SK-N-SH treated with all-trans-retinoic acid at 6 μM for 48 hours (cell line): ENCODE measurements around the gene SCYGR4.

Source experiments
- ATAC-seq: fragments of 200-7000 bp; cut with Tn5 transposase; 3 replicates; pipeline ENCODE4 v1.9.1; 2020; ENCODE audit warnings: mild to moderate bottlenecking, moderate library complexity
- ARNTL ChIP-seq: fragments of 450-650 bp; formaldehyde crosslinking; IDR thresholded peaks from 2 replicates; pipeline ENCODE4 v1.5.0; 2020; ENCODE audit warnings: low read depth, mild to moderate bottlenecking, moderate library complexity, borderline replicate concordance
- BACH2 ChIP-seq: fragments of 250-450 bp; sonication (Bioruptor Pico); IDR thresholded peaks from 2 replicates; pipeline ENCODE4 v1.9.0; 2021; ENCODE audit warnings: mild to moderate bottlenecking, borderline replicate concordance
- CREB5 ChIP-seq: fragments of 250-450 bp; sonication (Bioruptor Pico); IDR thresholded peaks from 2 replicates; pipeline ENCODE4 v1.5.1; 2020; ENCODE audit warnings: low read depth, mild to moderate bottlenecking, moderate library complexity
- CSDC2 ChIP-seq: fragments of 250-450 bp; sonication (Bioruptor Pico); IDR thresholded peaks from 2 replicates; pipeline ENCODE4 v1.5.0; 2020; ENCODE audit warnings: mild to moderate bottlenecking, moderate library complexity
- ESRRG ChIP-seq: fragments of 250-450 bp; sonication (Bioruptor Pico); IDR thresholded peaks from 2 replicates; pipeline ENCODE4 v1.6.1; 2021; ENCODE audit warnings: mild to moderate bottlenecking
- GLIS3 ChIP-seq: fragments of 250-450 bp; sonication (Bioruptor Pico); IDR thresholded peaks from 2 replicates; pipeline ENCODE4 v1.5.0; 2020; ENCODE audit warnings: mild to moderate bottlenecking, moderate library complexity
- ISL1 ChIP-seq: fragments of 250-450 bp; sonication (Bioruptor Pico); IDR thresholded peaks from 2 replicates; pipeline ENCODE4 v2.1.2; 2022; ENCODE audit warnings: mild to moderate bottlenecking, moderate library complexity
- OSR1 ChIP-seq: fragments of 250-450 bp; sonication (Bioruptor Pico); IDR thresholded peaks from 2 replicates; pipeline ENCODE4 v1.8.0; 2022; ENCODE audit warnings: moderate library complexity, mild to moderate bottlenecking, inconsistent platforms
- PATZ1 ChIP-seq: fragments of 250-450 bp; sonication (Bioruptor Pico); IDR thresholded peaks from 2 replicates; pipeline ENCODE4 v1.8.0; 2020; ENCODE audit warnings: mild to moderate bottlenecking, moderate library complexity, borderline replicate concordance
- POU6F1 ChIP-seq: fragments of 250-450 bp; sonication (Bioruptor Pico); IDR thresholded peaks from 2 replicates; pipeline ENCODE4 v1.8.0; 2021; ENCODE audit warnings: low read depth, mild to moderate bottlenecking, moderate library complexity, borderline replicate concordance
- RARB ChIP-seq: fragments of 250-450 bp; sonication (Bioruptor Pico); IDR thresholded peaks from 2 replicates; pipeline ENCODE4 v1.8.0; 2021; ENCODE audit warnings: mild to moderate bottlenecking, moderate library complexity
- SNAI2 ChIP-seq: fragments of 250-450 bp; sonication (Bioruptor Pico); IDR thresholded peaks from 2 replicates; pipeline ENCODE4 v1.5.0; 2020; ENCODE audit warnings: mild to moderate bottlenecking, moderate library complexity
- TSHZ2 ChIP-seq: fragments of 250-450 bp; sonication (Bioruptor Pico); IDR thresholded peaks from 2 replicates; pipeline ENCODE4 v1.5.0; 2020; ENCODE audit warnings: mild to moderate bottlenecking, moderate library complexity
- ZC3H10 ChIP-seq: fragments of 250-450 bp; sonication (Bioruptor Pico); IDR thresholded peaks from 2 replicates; pipeline ENCODE4 v1.5.1; 2021; ENCODE audit warnings: mild to moderate bottlenecking, moderate library complexity
- ZFP3 ChIP-seq: fragments of 250-450 bp; sonication (Bioruptor Pico); IDR thresholded peaks from 2 replicates; pipeline ENCODE4 v1.5.0; 2020; ENCODE audit warnings: mild to moderate bottlenecking, moderate library complexity
- ZFP30 ChIP-seq: fragments of 450-650 bp; formaldehyde crosslinking; IDR thresholded peaks from 2 replicates; pipeline ENCODE4 v1.5.0; 2022; ENCODE audit warnings: mild to moderate bottlenecking, moderate library complexity
- ZNF565 ChIP-seq: fragments of 450-650 bp; formaldehyde crosslinking; conservative IDR thresholded peaks from 2 replicates; pipeline ENCODE4 v1.5.0; 2020; ENCODE audit warnings: low read depth, mild to moderate bottlenecking, moderate library complexity
- ZNF70 ChIP-seq: fragments of 450-650 bp; formaldehyde crosslinking; IDR thresholded peaks from 2 replicates; pipeline ENCODE4 v1.5.0; 2020; ENCODE audit warnings: mild to moderate bottlenecking, moderate library complexity
- TF ChIP-seq, protein P1 (sequence below): fragments of 250-450 bp; sonication (Bioruptor Pico); IDR thresholded peaks from 2 replicates; pipeline ENCODE4 v1.5.1; 2021; ENCODE audit warnings: mild to moderate bottlenecking, moderate library complexity

SCYGR4 gene

DNA sequence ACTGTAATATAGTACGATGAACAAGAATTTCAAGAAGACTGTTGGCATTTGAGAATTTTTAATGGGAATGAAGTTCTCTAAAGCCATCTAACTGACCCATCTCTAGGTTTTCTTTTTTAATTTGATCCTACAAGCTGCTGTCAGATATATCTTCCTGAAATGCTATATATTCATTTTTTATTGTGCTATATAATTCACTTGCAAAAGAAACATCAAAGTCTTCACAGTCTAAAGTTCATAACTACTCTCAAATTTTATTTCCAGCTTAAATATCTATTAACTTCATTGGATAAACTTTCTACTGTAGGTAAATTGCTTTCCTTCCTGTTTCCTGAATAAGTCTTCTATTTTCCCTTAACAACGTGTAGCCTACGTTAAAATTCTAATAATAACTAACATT is 14.9 kb upstream of the SCYGR4 start:
- TF ChIP-seq ZFP30 (no peak), ARNTL (CRISPR knock-in tag) (no peak), ESRRG (CRISPR knock-in tag) (no peak), BACH2 (no peak), TSHZ2 (no peak), CREB5 (CRISPR knock-in tag) (no peak), GLIS3 (no peak), PATZ1 (CRISPR knock-in tag) (no peak), RARB (CRISPR knock-in tag) (no peak), ZC3H10 (CRISPR knock-in tag) (no peak), ISL1 (CRISPR knock-in tag) (no peak), POU6F1 (CRISPR knock-in tag) (no peak), SNAI2 (CRISPR knock-in tag) (no peak), ZNF70 (CRISPR knock-in tag) (no peak), ZFP3 (CRISPR knock-in tag) (no peak), ZNF565 (CRISPR knock-in tag) (no peak)
- TF ChIP-seq, protein P1, sequence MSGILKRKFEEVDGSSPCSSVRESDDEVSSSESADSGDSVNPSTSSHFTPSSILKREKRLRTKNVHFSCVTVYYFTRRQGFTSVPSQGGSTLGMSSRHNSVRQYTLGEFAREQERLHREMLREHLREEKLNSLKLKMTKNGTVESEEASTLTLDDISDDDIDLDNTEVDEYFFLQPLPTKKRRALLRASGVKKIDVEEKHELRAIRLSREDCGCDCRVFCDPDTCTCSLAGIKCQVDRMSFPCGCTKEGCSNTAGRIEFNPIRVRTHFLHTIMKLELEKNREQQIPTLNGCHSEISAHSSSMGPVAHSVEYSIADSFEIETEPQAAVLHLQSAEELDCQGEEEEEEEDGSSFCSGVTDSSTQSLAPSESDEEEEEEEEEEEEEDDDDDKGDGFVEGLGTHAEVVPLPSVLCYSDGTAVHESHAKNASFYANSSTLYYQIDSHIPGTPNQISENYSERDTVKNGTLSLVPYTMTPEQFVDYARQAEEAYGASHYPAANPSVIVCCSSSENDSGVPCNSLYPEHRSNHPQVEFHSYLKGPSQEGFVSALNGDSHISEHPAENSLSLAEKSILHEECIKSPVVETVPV: no peak
- ATAC-seq: no peak

DNA sequence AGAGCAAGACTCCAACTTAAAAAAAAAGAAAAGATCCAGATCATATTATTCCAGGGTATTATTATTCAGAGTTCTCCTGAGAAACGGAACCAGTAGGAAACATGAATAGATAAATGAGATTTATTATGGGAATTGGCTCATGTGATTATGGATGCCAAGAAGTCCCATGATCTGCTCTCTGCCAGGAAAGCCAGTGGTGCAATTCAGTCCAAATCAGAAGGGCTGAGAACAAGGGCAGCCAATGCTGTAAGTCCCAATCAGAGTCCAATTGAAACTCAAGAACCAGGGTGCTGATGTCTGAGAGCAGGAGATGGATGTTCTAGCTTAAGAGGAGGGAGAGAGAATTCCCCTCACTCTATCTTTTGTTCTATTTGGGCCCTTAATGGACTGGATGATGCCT is 10.8 kb upstream of the SCYGR4 start:
- no peak for ATAC-seq
- TF ChIP-seq BACH2: no peak
- no peak for TF ChIP-seq ZNF565 (CRISPR knock-in tag)
- TF ChIP-seq ZFP30: no peak
- no peak for TF ChIP-seq ZNF70 (CRISPR knock-in tag)
- no peak for TF ChIP-seq ARNTL (CRISPR knock-in tag)
- TF ChIP-seq, all 23 proteins: peak for 0

DNA sequence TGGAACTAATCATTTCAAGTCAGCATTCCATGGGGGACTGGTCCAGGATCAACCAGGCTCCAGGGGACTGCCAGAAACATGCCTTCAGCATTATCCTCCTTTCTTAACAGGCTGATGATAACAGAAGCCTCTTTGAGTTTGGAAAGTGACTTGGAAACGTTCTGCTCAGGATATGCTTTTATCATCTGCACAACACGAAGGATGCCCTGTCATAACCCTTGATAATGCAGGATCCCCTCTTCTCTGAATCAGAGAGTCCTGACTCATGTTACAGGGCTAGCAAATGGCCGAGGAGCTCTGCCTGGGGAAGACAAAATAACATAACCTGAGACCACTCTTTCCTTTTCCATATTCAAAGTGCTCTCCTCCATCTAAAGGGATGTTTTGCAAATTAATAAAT is 9.4 kb upstream of the SCYGR4 start:
- peak; percentile 53 for ATAC-seq
- no peak for TF ChIP-seq ZFP30
- TF ChIP-seq CSDC2 (CRISPR knock-in tag): no peak
- TF ChIP-seq, protein P1: no peak
- no peak for TF ChIP-seq ESRRG (CRISPR knock-in tag)
- no peak for TF ChIP-seq OSR1 (CRISPR knock-in tag)
